Fibroblast of villous mesenchyme (primary cell): Measurements from ENCODE around the gene MYBPC3. TPM values are rescaled to one million over a fixed set of nuclear protein-coding genes. Genes with fewer than 3 reads are reported as not detected.

ENCODE experiments used
- DNase-seq: peaks from one replicate; pipeline ENCODE4 v3.0.0-alpha.2; 2010; ENCODE audit warnings: low read depth
- H3K4me3 ChIP-seq: 2 replicates; pipeline ENCODE4 v1.5.1; 2011; ENCODE audit warnings: low read depth, mild to moderate bottlenecking, low read length
- CTCF ChIP-seq: IDR thresholded peaks from 2 replicates; pipeline ENCODE4 v1.5.1; 2012; ENCODE audit warnings: low read depth, mild to moderate bottlenecking, low read length; ENCODE audit not compliant: insufficient read depth
- total RNA-seq: library from RNA; depleted of rRNA; stranded (reverse); fragments of >200 nt; gene quantifications from 2 replicates; pipeline ENCODE4 v1.2.3, GENCODE V29; 2012

Gene MYBPC3
- total RNA-seq, 1 donor = not detected

- TF ChIP-seq CTCF = no peak
- no peak for DNase-seq
These were observed 32.0 kb upstream of the MYBPC3 start for GRCh38 chr11:47384498-47384897.

GRCh38 chr11:47383071-47383470 lies 30.6 kb upstream of the MYBPC3 start:
- no peak for DNase-seq
- H3K4me3 ChIP-seq = no peak overlapping the region
- TF ChIP-seq CTCF = no peak

More at GRCh38 chr11:47384498-47384897, 32.0 kb upstream of the MYBPC3 start:
- H3K4me3 ChIP-seq = no peak overlapping the region

GRCh38 chr11:47380078-47380477 lies 27.6 kb upstream of the MYBPC3 start:
- no peak overlapping the region for H3K4me3 ChIP-seq
- TF ChIP-seq CTCF = no peak
- DNase-seq = no peak

GRCh38 chr11:47379317-47379716 lies 26.8 kb upstream of the MYBPC3 start:
- no peak for DNase-seq
- no peak for TF ChIP-seq CTCF
- no peak overlapping the region for H3K4me3 ChIP-seq

- DNase-seq = no peak
- H3K4me3 ChIP-seq = no peak overlapping the region
- TF ChIP-seq CTCF = no peak
These were observed 26.3 kb upstream of the MYBPC3 start for GRCh38 chr11:47378836-47379170.

- no peak for TF ChIP-seq CTCF
- no peak for DNase-seq
These were observed 25.7 kb upstream of the MYBPC3 start, which contains the start of gene SPI1 for GRCh38 chr11:47378010-47378835. Gene SPI1 (minus strand): TSS chr11:47378547. CDS start chr11:47378353, 194 bp downstream.

More at GRCh38 chr11:47378010-47378835, 25.7 kb upstream of the MYBPC3 start, which contains the start of gene SPI1:
- H3K4me3 ChIP-seq = no peak within 1 kb of the TSS
